CD1c-positive myeloid dendritic cell (primary cell): ENCODE data around the gene SCYL3.
A peak's percentile ranks its signal among the peaks of the same experiment; 100 is the strongest.

ENCODE experiments used
- DNase-seq: peaks from one replicate; pipeline ENCODE4 v3.0.0-alpha.2; 2016; ENCODE audit errors: extremely low spot score

SCYL3 gene

GRCh38 chr1:169900571-169900970 lies 6.9 kb upstream of the SCYL3 start:
- DNase-seq: no peak

GRCh38 chr1:169899519-169900217 lies 6.0 kb upstream of the SCYL3 start:
- DNase-seq: no peak

DNA sequence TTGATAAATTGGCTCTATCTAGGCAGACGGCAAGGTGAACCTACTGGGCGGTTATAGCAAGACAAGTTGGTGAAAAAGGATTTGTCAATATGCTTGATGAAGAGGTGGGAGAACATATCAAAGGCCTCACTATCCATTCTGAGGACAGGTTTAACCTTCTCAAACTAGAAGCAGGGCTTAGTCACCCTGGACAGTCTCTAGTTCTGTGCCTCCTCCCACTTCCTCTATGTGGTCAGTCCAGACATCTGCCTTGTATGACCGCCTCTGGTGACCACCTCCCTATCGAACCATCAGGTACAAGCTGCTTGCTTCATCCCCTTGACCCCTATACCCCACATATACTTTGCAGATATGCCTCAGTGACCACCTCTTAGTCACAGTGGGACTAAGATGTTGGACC lies 2.3 kb upstream of the SCYL3 start:
- peak; percentile 41 for DNase-seq

- no peak for DNase-seq
Observed at GRCh38 chr1:169894424-169895145, 889 bp upstream of the SCYL3 start.

GRCh38 chr1:169892927-169893644 lies 610 bp downstream of the SCYL3 start:
- no peak for DNase-seq

- no peak for DNase-seq
Observed at GRCh38 chr1:169892176-169892926, 1.3 kb downstream of the SCYL3 start.

DNA sequence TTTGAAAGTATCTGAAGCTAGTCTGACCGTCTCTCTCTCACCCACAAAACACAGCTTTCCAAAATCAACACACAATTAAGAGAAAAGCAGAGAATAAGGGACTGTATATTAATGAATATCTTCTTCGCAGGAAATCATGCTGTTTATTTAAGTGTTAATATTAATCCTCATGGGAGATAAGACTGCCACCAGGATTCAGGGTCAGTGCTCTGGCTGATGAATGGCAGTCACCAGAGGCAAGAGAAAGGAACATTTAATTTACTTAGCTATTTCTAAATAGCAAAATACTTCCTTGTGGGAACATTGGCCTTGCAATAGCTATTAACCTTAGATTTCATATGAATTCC lies 2.2 kb downstream of the SCYL3 start:
- DNase-seq: no peak

GRCh38 chr1:169890761-169891538 lies 2.7 kb downstream of the SCYL3 start:
- no peak for DNase-seq

- DNase-seq: no peak
Observed at GRCh38 chr1:169889871-169890270, 3.8 kb downstream of the SCYL3 start.

DNA sequence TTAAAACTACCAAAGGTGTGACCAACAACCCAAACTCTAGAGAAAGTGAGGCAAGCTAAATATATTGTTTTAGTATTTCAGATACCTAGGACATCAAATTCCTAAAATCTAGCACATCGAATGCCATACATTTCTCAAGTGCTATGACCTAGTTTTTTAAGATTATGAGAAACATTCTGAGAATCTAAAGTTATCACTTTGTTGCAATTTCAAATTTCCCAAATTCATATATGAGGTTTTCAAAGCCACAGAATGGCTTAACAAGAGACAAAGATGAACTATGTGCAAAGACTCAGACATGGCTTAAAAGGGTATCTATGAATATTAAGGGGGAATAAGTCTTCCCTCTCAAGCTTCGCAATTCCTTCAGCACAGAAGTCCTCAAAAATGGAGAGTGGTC lies 6.8 kb downstream of the SCYL3 start:
- DNase-seq: no peak

DNA sequence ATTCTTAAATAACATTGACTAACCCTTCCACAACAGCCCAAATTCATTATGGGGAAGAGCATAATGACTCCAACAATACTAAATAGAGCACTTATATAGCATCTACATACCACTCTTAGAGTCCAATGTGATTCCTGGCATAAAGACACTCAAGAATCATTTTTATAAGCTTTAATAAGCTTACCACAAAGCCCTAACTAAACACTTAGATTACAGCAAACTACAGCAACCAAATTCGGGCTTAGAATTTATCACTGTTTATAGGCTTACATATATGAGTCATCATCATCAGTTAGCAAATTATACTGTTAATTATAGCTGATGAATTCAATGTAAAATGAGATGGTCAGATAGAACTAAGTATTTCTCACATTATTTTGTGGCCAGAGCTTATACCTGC lies 7.3 kb downstream of the SCYL3 start:
- DNase-seq: no peak

DNA sequence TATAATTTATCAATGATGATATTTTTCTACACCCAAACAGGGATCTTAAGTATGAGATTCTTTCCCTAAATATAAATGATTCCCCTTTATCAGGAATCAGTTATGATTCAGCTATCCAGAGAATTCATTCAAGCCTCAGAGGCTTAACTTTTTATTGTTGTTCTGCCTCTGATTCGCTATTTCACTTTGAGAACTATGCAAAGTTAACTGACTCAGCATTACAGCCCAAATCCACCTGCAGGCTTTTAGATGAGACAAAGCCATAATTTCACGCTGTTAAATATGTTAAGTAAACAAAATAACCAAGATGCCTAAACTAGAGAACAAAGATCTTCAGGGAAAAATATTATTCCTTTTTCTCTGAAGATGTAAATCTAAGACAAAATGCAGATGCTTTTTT lies 8.5 kb downstream of the SCYL3 start:
- DNase-seq: no peak

- no peak for DNase-seq
Observed at GRCh38 chr1:169884634-169885033, 9.1 kb downstream of the SCYL3 start.

GRCh38 chr1:169882039-169882511 lies 11.6 kb downstream of the SCYL3 start:
- DNase-seq: no peak

- DNase-seq: no peak
Observed at GRCh38 chr1:169879034-169879840, 14.5 kb downstream of the SCYL3 start.

DNA sequence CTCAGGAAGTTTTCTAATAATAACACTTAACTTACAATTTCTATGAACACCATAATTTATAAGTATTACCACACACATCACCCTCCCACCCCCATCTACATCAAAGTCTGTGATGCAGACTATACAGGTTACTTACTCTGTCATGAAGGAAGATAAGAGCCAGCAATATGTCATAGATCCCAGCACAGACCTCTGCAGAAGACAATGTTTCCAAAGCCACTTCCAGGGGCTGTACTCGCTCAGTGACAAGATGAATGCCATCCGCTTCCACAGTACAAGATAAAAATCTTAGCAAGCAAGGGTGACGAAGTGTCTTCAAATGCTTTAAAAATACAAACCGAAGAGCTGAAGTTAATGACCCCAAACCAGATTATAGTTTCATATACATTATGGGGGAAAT lies 15.2 kb downstream of the SCYL3 start:
- DNase-seq: no peak

DNA sequence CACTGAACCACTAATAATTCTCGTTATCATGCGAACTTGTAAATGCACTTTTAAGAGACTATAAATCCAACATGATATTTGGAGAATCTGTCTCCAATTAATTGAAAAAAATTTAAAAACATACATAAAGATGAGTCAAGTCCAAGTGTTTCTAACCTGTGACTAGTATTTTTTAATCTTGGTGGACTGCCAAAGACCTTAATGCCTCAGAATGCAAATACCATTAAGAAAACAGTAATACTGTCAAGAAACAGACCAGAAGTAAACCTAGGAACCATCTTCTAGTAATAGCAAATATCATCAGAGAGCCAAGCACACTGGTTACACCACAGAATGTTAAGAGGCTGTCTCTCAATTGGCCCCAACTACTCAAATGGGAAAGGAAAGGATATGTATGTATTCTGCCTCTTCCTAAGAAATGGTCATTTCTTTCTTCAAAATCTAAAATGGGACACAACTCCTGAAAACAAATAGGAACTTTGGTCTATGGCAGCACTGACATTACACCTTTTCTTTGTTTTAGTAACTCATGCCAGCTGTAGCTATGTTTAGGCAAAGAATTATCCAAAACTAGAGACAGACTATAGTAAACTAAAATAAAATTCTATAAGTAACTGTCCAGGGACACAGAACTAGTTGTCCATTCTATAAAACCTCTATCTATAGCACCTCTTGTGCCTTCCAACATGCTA lies 15.8 kb downstream of the SCYL3 start:
- no peak for DNase-seq

DNA sequence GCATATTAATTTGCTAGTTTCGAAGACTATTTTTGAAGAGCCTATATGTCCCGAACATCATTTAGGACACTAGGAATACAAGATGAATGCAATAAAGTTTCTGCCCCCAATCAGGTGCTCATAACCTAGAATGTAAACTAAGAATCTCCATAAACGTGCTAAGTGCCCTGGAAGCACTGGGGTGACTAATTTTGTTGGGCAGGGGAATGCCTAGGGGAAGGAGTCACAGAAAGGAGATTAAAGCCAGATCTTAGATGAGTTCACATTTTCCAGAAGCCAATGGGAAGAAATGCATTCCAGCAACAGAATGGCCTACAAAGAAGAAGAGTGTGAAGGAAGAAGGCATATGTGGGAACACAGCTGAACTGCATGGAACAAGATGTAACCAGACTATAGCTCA lies 19.5 kb downstream of the SCYL3 start:
- DNase-seq: no peak

- no peak for DNase-seq
Observed at GRCh38 chr1:169873582-169874199, 20.0 kb downstream of the SCYL3 start.
